ENCODE data around the gene OLR1.

The OLR1 gene

GRCh38 chr12:10158406-10158805, 13.5 kb downstream of the OLR1 start:
- Histone ChIP-seq H4K20me1 (ENCODE audit: insufficient read depth, low read length, poor library complexity, severe bottlenecking) (no peaks in the 10 kb centered on the region), H3K36me3 (ENCODE audit: insufficient read depth, low read length) (no peaks in the 10 kb centered on the region), H3K79me2 (ENCODE audit: insufficient read depth, low read length) (no peaks in the 10 kb centered on the region), H3K9me3 (ENCODE audit: insufficient read depth, low read depth, low read length) (no peaks in the 10 kb centered on the region), H3K4me3 (ENCODE audit: low read length, poor library complexity, severe bottlenecking) (no peak overlapping the region), H2AFZ (ENCODE audit: low read length) (no peak overlapping the region), H3K4me2 (ENCODE audit: low read depth, low read length, poor library complexity, severe bottlenecking) (no peak overlapping the region), H3K9me2 (replicated peaks; ENCODE audit: low read depth, low read length) (no peaks in the 10 kb centered on the region), H3F3A (ENCODE audit: low read depth) (no peaks in the 10 kb centered on the region), H3K27me3 (ENCODE audit: insufficient read depth, low read length, poor library complexity, severe bottlenecking) (no peaks in the 10 kb centered on the region), H3K9ac (ENCODE audit: low read depth, low read length, poor library complexity, severe bottlenecking) (no peak overlapping the region), H3K4me1 (ENCODE audit: insufficient read depth, low read length, poor library complexity, severe bottlenecking) (no peaks in the 10 kb centered on the region)
- no peak for TF ChIP-seq EZH2phosphoT487 (IDR thresholded peaks at IDR 0.05; ENCODE audit: borderline replicate concordance)
- no peak for TF ChIP-seq CTCF (conservative IDR thresholded peaks at IDR 0.05; ENCODE audit: low read length)

- Histone ChIP-seq H3K4me1 (ENCODE audit: insufficient read depth, low read length, poor library complexity, severe bottlenecking) (no peaks in the 10 kb centered on the region), H4K20me1 (ENCODE audit: insufficient read depth, low read length, poor library complexity, severe bottlenecking) (no peaks in the 10 kb centered on the region), H3F3A (ENCODE audit: low read depth) (no peaks in the 10 kb centered on the region), H2AFZ (ENCODE audit: low read length) (no peak overlapping the region), H3K4me2 (ENCODE audit: low read depth, low read length, poor library complexity, severe bottlenecking) (no peak overlapping the region), H3K36me3 (ENCODE audit: insufficient read depth, low read length) (no peaks in the 10 kb centered on the region), H3K9me3 (ENCODE audit: insufficient read depth, low read depth, low read length) (no peaks in the 10 kb centered on the region), H3K9me2 (replicated peaks; ENCODE audit: low read depth, low read length) (no peaks in the 10 kb centered on the region), H3K9ac (ENCODE audit: low read depth, low read length, poor library complexity, severe bottlenecking) (no peak overlapping the region), H3K79me2 (ENCODE audit: insufficient read depth, low read length) (no peaks in the 10 kb centered on the region), H3K27me3 (ENCODE audit: insufficient read depth, low read length, poor library complexity, severe bottlenecking) (no peaks in the 10 kb centered on the region), H3K4me3 (ENCODE audit: low read length, poor library complexity, severe bottlenecking) (no peak overlapping the region)
- TF ChIP-seq EZH2phosphoT487 (IDR thresholded peaks at IDR 0.05; ENCODE audit: borderline replicate concordance) = no peak
- TF ChIP-seq CTCF (conservative IDR thresholded peaks at IDR 0.05; ENCODE audit: low read length) = no peak
Observed at GRCh38 chr12:10155966-10156365, 16.0 kb downstream of the OLR1 start.

GRCh38 chr12:10154145-10154496, 17.8 kb downstream of the OLR1 start:
- no peak for TF ChIP-seq CTCF (conservative IDR thresholded peaks at IDR 0.05; ENCODE audit: low read length)
- no peak for TF ChIP-seq EZH2phosphoT487 (IDR thresholded peaks at IDR 0.05; ENCODE audit: borderline replicate concordance)
- Histone ChIP-seq H4K20me1 (ENCODE audit: insufficient read depth, low read length, poor library complexity, severe bottlenecking) (no peaks in the 10 kb centered on the region), H3K9ac (ENCODE audit: low read depth, low read length, poor library complexity, severe bottlenecking) (no peak overlapping the region), H3K27me3 (ENCODE audit: insufficient read depth, low read length, poor library complexity, severe bottlenecking) (no peaks in the 10 kb centered on the region), H3K4me3 (ENCODE audit: low read length, poor library complexity, severe bottlenecking) (no peak overlapping the region), H2AFZ (ENCODE audit: low read length) (no peak overlapping the region), H3K9me2 (replicated peaks; ENCODE audit: low read depth, low read length) (no peaks in the 10 kb centered on the region), H3K4me2 (ENCODE audit: low read depth, low read length, poor library complexity, severe bottlenecking) (no peak overlapping the region), H3K9me3 (ENCODE audit: insufficient read depth, low read depth, low read length) (no peaks in the 10 kb centered on the region), H3K36me3 (ENCODE audit: insufficient read depth, low read length) (no peaks in the 10 kb centered on the region), H3F3A (ENCODE audit: low read depth) (no peaks in the 10 kb centered on the region), H3K4me1 (ENCODE audit: insufficient read depth, low read length, poor library complexity, severe bottlenecking) (no peaks in the 10 kb centered on the region), H3K79me2 (ENCODE audit: insufficient read depth, low read length) (no peaks in the 10 kb centered on the region)

All from Loucy (cell line).